NCI-H146 (cell line): ENCODE data around the gene TRIM24.
A peak's percentile ranks its signal among the peaks of the same experiment; 100 is the strongest.
"Not testable (repeated sequence)": the region's sequence is repeated elsewhere in the genome, so short reads cannot be mapped to it uniquely, and the experiment has no call there.

Experiments used
- DNase-seq: peaks from one replicate; lab custom pipeline; 2025; lab: John Stamatoyannopoulos, UW

The TRIM24 gene

DNA sequence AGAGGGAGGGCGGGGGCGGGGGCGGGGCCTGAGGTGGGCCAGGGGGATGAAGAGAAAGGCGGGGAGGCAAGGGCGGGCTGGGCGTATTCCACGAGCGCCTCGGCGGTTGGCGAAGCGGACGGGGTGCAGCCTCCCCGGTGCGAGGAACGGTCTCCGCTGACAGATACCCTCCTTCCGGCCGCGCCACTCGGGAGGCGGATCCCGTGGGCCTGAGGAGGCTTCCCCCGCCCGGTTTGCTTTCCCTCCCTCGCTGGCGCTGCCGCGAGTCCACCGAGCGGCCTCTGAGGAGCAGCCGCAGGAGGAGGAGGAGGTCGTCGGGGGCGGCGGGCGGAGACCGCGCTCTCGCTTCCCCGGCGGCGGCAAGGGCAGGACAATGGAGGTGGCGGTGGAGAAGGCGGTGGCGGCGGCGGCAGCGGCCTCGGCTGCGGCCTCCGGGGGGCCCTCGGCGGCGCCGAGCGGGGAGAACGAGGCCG lies at the start of gene TRIM24:
TSS of gene TRIM24 (plus strand) at position 84 of the 473 bp plus-strand sequence. CDS start at position 374, 290 bp downstream.
- DNase-seq = peak; percentile 99

GRCh38 chr7:138412077-138412476 lies 48.0 kb upstream of the TRIM24 start:
- not testable (repeated sequence) for DNase-seq

GRCh38 chr7:138412921-138413320 lies 47.1 kb upstream of the TRIM24 start:
- not testable (repeated sequence) for DNase-seq

DNA sequence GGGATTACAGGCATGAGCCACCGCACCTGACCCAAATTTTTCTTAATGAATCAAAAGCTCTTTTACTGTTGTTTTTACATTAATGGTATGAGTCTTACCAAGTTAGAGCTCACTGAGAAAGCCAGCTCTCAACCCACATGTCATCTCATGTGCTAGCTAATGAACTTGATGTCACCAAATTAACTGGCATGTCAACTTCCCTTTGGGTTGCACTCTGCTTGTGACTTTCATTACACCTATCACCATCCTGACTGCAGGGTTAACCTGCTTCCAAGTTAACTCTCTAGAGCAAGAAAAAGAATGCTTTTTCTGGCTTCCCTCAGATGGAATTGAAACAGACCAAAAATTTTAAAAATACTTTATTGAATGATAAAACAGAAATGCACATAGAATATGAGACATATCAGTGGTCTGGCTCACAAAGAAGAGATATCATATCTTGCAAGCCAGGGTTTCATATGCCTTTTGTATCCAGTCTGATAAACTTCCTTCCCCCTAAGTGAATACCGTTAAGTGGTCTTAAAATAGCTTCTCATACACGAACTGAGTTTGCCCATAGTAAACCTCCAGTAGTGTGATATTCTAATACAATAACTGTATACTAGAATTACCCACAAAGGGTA lies 42.9 kb upstream of the TRIM24 start:
- no peak for DNase-seq

DNA sequence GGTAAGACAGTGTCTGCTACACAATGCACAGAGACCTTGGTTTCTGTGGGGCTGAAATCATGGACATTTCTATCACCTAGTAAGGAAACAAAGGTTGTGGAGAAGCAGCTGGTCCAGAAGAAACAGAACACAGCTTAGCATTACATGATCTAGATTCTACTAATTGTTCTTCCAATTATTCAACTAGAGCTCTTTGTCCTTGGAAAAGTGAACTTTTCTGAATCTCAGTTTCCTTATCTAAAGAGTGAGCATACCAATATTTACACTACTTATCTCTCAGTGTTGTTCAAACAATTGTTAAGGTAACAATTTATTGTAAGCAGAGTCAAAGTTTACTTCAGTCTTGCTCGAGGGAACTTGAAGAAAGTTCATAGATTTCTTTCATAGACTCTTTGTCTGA lies 42.3 kb upstream of the TRIM24 start:
- no peak for DNase-seq

DNA sequence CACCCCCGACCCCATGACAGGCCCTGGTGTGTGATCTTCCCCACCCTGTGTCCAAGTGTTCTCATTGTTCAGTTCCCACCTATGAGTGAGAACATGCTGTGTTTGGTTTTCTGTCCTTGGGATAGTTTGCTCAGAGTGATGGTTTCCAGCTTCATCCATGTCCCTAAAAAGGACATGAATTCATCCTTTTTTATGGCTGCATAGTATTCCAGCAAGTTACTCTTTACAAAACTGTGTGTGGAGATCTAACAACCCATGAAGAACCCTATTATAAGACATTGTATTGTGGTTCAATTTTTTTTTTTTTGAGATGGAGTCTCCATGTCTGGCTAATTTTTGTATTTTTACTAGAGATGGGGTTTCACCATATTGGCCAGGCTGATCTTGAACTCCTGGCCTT lies 41.7 kb upstream of the TRIM24 start:
- not testable (repeated sequence) for DNase-seq

DNA sequence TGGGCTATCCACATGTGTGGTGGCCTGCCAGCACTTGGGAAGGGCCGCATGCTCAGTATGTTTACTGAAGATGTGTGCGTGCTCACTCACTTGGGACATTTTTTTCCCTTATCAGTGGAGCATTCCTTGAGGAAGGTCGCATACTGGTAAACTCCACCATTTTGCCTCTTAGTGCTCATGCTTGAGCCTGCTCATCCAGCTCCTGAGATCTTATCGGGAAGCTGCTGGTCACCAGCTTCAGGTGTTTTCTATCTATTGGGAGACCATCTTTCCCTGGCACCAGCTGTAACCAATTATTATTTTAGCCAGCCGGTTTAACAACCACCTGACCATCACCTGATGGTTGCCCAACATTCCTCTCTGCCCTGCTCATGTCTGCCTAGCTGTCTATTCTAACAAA lies 35.0 kb upstream of the TRIM24 start:
- DNase-seq = no peak

DNA sequence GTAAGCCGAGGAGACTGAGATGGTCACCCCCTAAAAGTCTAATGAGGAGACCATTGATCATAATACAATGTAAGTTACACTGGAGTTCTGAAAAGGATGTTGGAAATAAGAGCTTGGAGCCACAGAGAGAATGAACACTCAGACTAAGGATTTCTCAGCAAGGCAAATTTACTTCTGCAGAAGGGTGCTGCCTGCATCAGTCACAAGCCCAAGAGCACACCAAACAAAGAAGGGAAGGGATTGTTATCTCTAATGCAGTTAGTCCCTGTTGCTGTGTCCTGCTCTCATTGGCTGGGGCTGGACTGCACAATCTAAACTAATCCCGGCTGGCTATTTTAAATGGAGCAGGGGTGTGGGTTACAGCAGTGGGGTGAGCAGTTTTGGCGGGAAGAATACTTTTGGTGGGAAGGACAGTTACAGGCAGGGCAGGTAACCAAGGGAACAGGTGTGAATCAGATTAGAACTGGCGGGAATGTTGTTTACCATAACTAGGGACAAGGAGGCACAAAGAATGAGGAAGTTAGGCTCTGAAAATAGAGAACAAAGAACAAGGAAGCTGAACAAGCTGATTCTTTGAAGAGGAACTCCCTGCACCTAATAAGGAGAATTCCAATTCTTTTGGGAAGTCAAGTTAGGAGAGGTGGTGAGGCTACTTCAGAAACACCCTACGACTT lies 30.3 kb upstream of the TRIM24 start:
- DNase-seq = no peak

- DNase-seq = no peak
Observed at GRCh38 chr7:138431517-138431916, 28.5 kb upstream of the TRIM24 start.

GRCh38 chr7:138433583-138434443 lies 26.2 kb upstream of the TRIM24 start:
- DNase-seq = no peak

DNA sequence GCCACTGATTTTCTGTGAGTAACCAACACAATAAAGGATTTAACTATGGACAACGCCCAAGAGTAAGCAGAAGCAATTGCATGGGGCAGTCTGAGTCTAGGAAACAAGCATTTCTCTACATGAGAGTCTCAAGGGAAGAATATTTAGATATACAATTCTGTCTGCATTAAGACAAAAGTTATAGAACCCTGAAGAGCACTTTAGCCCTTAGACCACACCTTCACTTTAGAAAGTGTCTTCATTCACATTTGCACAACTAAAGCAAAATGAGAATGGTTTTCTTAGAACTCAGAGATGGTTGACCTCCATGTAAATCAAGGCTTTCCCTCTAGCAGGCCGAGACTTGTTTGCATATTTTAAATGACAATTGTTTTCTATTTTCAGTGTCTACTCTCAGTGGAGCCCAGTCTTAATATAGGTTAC lies 25.5 kb upstream of the TRIM24 start:
- no peak for DNase-seq

- DNase-seq = no peak
Observed at GRCh38 chr7:138435231-138435919, 24.7 kb upstream of the TRIM24 start.

DNA sequence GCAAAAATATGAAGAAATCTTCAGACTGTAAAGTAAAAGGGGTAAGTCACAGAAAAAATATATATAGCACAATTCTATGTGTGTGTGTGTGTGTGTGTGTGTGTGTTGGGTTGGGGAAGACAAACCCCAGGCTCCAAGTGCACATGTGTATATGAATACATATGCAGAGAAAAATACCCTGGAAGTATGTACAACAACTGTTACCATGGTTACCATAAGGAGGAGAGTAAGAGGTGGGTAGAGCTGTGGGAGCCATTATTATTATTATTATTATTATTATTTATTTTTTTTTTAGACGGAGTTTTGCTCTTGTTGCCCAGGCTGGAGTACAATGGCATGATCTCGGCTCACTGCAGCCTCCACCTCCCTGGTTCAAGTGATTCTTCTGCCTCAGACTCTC lies 23.7 kb upstream of the TRIM24 start:
- no peak for DNase-seq

GRCh38 chr7:138440460-138440859 lies 19.6 kb upstream of the TRIM24 start:
- no peak for DNase-seq

GRCh38 chr7:138442822-138443221 lies 17.2 kb upstream of the TRIM24 start:
- DNase-seq = no peak

- DNase-seq = no peak
Observed at GRCh38 chr7:138449580-138449979, 10.5 kb upstream of the TRIM24 start.

GRCh38 chr7:138455609-138456008 lies 4.5 kb upstream of the TRIM24 start:
- DNase-seq = no peak

GRCh38 chr7:138456220-138456619 lies 3.8 kb upstream of the TRIM24 start:
- DNase-seq = no peak

- DNase-seq = no peak
Observed at GRCh38 chr7:138458576-138459412, 1.3 kb upstream of the TRIM24 start.

GRCh38 chr7:138459413-138460175 lies 465 bp upstream of the TRIM24 start:
- peak; percentile 99 for DNase-seq
